ENCODE measurements around the gene ERBB2. TPM values are rescaled to one million over a fixed set of nuclear protein-coding genes. Genes with fewer than 3 reads are reported as not detected.

ERBB2 gene
- total RNA-seq, 4 donors from 2014 or later, result 8.5 to 13.2 (median 12.3) TPM

DNA sequence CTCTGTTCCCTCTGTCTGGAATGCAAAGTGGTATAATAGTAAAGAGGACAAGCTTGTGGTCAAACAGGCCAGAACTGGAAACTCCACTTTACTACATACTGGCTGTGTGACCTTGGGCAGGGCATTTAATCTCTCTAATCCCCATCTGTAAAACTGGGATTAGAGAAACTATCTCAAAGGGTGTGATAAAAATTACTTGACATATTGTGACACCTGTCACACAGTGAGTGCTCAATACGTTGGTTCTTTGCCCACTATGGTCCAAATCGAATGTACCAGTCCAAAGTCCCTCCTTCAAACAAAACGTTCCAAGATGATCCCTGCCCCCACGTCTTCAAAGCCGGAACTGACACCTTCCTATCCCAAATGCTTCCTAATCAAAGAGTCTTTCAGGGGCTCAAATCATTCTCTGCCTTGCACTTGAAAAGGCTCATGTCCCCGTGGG, 12.7 kb upstream of the ERBB2 start:
- TF ChIP-seq, protein P1, sequence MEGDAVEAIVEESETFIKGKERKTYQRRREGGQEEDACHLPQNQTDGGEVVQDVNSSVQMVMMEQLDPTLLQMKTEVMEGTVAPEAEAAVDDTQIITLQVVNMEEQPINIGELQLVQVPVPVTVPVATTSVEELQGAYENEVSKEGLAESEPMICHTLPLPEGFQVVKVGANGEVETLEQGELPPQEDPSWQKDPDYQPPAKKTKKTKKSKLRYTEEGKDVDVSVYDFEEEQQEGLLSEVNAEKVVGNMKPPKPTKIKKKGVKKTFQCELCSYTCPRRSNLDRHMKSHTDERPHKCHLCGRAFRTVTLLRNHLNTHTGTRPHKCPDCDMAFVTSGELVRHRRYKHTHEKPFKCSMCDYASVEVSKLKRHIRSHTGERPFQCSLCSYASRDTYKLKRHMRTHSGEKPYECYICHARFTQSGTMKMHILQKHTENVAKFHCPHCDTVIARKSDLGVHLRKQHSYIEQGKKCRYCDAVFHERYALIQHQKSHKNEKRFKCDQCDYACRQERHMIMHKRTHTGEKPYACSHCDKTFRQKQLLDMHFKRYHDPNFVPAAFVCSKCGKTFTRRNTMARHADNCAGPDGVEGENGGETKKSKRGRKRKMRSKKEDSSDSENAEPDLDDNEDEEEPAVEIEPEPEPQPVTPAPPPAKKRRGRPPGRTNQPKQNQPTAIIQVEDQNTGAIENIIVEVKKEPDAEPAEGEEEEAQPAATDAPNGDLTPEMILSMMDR (IDR thresholded peaks at IDR 0.05; ENCODE audit: low read depth), result no peak

DNA sequence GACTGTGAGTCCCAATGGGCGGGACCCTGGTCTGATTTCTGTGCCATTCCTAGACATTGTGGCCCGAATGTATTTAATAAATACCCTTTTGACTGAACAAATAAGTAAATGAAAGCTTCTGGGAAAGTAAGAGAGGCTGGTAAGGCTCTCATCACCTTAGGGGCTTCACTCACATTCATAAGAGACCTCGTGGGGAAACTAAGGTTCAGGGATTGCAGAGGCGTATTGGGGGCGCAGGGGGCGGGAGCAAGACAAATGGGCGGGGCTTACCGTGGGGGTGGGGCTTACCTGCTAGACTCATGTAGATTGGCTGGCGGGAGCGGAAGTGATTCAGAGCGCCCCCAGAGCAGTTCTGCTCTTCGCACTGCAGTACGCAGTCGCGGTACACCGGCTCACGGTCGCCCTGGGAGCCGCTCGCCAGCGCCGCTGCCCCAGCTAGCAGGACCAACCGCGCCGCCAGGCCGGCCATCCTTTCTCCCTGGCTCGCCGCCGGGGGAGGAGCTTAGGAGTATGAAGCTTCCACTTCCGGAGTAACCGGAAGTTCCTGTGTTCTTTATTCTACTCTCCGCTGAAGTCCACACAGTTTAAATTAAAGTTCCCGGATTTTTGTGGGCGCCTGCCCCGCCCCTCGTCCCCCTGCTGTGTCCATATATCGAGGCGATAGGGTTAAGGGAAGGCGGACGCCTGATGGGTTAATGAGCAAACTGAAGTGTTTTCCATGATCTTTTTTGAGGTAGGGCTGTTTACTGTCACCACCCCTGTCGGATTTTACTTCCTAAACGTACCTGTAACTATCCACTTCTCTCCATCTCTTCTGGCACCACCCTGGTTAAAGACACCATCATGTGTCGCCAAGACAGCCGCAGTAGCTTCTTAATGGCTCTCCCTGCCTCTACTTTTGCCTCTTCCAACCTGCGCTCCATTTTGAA, 12.1 kb upstream of the ERBB2 start, which contains the start of gene PGAP3:
Gene PGAP3 (minus strand): TSS at position 512 of the 929 bp plus-strand sequence. CDS start 43 bp downstream, at position 469.
- TF ChIP-seq, protein P1 (IDR thresholded peaks at IDR 0.05; ENCODE audit: low read depth), result no peak

DNA sequence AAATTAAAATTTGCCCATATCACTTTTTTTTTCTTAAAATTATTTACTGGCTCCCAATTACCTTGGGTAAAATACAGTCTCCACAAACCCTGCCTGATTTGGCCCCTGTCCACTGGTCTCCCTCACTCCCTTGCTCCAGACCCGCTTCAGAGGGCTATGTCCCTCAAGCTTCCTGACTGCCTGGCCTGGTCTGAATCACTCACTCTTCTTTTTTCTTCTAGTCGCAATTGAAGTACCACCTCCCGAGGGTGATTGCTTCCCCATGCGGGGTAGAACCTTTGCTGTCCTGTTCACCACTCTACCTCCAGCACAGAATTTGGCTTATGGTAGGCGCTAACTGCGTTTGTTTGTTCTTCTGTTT, 11.4 kb upstream of the ERBB2 start:
- TF ChIP-seq, protein P1 (IDR thresholded peaks at IDR 0.05; ENCODE audit: low read depth), result no peak

GRCh38 chr17:39688945-39689344, 10.9 kb upstream of the ERBB2 start:
- TF ChIP-seq, protein P1 (IDR thresholded peaks at IDR 0.05; ENCODE audit: low read depth), result no peak

DNA sequence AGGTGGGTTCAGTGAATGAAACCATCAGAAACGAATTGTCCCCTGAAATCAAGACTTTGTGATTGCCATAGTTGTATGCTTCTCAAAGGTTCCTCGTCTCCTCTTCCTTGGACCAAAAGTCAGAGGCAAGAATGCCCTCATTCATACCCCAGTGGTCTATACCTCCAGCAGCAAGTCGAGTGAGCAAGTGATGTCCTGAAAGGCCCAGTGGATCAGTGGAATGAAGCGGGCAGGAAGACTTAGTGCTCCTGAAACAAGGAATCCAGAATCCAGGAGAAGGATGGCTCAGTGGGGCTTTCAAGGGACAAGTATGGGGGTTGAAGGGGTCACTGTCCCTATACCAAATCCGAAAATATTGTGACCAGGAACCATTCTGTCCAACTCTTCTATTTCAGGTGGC, 5.3 kb upstream of the ERBB2 start:
- TF ChIP-seq, protein P1 (IDR thresholded peaks at IDR 0.05; ENCODE audit: low read depth), result no peak

GRCh38 chr17:39695089-39695474, 4.8 kb upstream of the ERBB2 start:
- TF ChIP-seq, protein P1 (IDR thresholded peaks at IDR 0.05; ENCODE audit: low read depth), result no peak

- TF ChIP-seq, protein P1 (IDR thresholded peaks at IDR 0.05; ENCODE audit: low read depth), result no peak
Measured at GRCh38 chr17:39696731-39697130, 3.1 kb upstream of the ERBB2 start.
